ENCODE data around the gene CACNA2D3.

The CACNA2D3 gene

GRCh38 chr3:54217828-54218227 lies 95.5 kb downstream of the CACNA2D3 start:
- DNase-seq (ENCODE audit: low read depth in 2 of 2), result no peak

GRCh38 chr3:54222316-54222715 lies 100.0 kb downstream of the CACNA2D3 start:
- no peak for DNase-seq (ENCODE audit: low read depth in 2 of 2)

- no peak for DNase-seq (ENCODE audit: low read depth in 2 of 2)
These were observed 100.7 kb downstream of the CACNA2D3 start for GRCh38 chr3:54223063-54223462.

- no peak for DNase-seq (ENCODE audit: low read depth in 2 of 2)
These were observed 103.6 kb downstream of the CACNA2D3 start for GRCh38 chr3:54225841-54226528.

GRCh38 chr3:54228806-54229205 lies 106.5 kb downstream of the CACNA2D3 start:
- no peak for DNase-seq (ENCODE audit: low read depth in 2 of 2)

- no peak for DNase-seq (ENCODE audit: low read depth in 2 of 2)
These were observed 110.3 kb downstream of the CACNA2D3 start for GRCh38 chr3:54232618-54233017.

- no peak for DNase-seq (ENCODE audit: low read depth in 2 of 2)
These were observed 113.6 kb downstream of the CACNA2D3 start for GRCh38 chr3:54235998-54236397.

- DNase-seq (ENCODE audit: low read depth in 2 of 2), result no peak
These were observed 114.8 kb downstream of the CACNA2D3 start for GRCh38 chr3:54237109-54237508.

GRCh38 chr3:54237788-54238502 lies 115.6 kb downstream of the CACNA2D3 start:
- DNase-seq (ENCODE audit: low read depth in 2 of 2), result no peak

- no peak for DNase-seq (ENCODE audit: low read depth in 2 of 2)
These were observed 118.0 kb downstream of the CACNA2D3 start for GRCh38 chr3:54240309-54240708.

GRCh38 chr3:54243056-54243931 lies 120.9 kb downstream of the CACNA2D3 start:
- DNase-seq (ENCODE audit: low read depth in 2 of 2), result no peak

- no peak for DNase-seq (ENCODE audit: low read depth in 2 of 2)
These were observed 121.8 kb downstream of the CACNA2D3 start for GRCh38 chr3:54243960-54244682.

GRCh38 chr3:54251705-54252104 lies 129.4 kb downstream of the CACNA2D3 start:
- DNase-seq (ENCODE audit: low read depth in 2 of 2), result no peak

- DNase-seq (ENCODE audit: low read depth in 2 of 2), result no peak
These were observed 134.9 kb downstream of the CACNA2D3 start for GRCh38 chr3:54257125-54257720.

GRCh38 chr3:54259636-54260035 lies 137.3 kb downstream of the CACNA2D3 start:
- DNase-seq (ENCODE audit: low read depth in 2 of 2), result no peak

GRCh38 chr3:54261141-54261540 lies 138.8 kb downstream of the CACNA2D3 start:
- DNase-seq (ENCODE audit: low read depth in 2 of 2), result no peak

GRCh38 chr3:54262541-54262940 lies 140.2 kb downstream of the CACNA2D3 start:
- no peak for DNase-seq (ENCODE audit: low read depth in 2 of 2)

GRCh38 chr3:54262946-54263345 lies 140.6 kb downstream of the CACNA2D3 start:
- DNase-seq (ENCODE audit: low read depth in 2 of 2), result no peak

- no peak for DNase-seq (ENCODE audit: low read depth in 2 of 2)
These were observed 141.7 kb downstream of the CACNA2D3 start for GRCh38 chr3:54264050-54264449.

GRCh38 chr3:54270816-54271526 lies 148.6 kb downstream of the CACNA2D3 start:
- DNase-seq (ENCODE audit: low read depth in 2 of 2), result no peak

GRCh38 chr3:54273791-54274190 lies 151.4 kb downstream of the CACNA2D3 start:
- no peak for DNase-seq (ENCODE audit: low read depth in 2 of 2)

Data from stimulated activated CD8-positive, alpha-beta memory T cell treated with anti-CD3 and anti-CD28 coated beads, Interleukin-7, amount 100 ng/mL, for 4 hours (primary cell).